Measurements from ENCODE around the gene SLC4A4.

SLC4A4 gene

GRCh38 chr4:71487344-71487920 lies 148.6 kb downstream of the SLC4A4 start:
- Histone ChIP-seq H3K9me2 (replicated peaks; ENCODE audit: control insufficient read depth, low read length) (no peaks in the 10 kb centered on the region), H4K20me1 (ENCODE audit: control insufficient read depth, insufficient read depth, low read depth, low read length) (no peaks in the 10 kb centered on the region), H3K36me3 (ENCODE audit: control insufficient read depth, low read length) (no peaks in the 10 kb centered on the region), H3K79me2 (ENCODE audit: control insufficient read depth, low read length) (no peaks in the 10 kb centered on the region), H3K27me3 (ENCODE audit: control insufficient read depth, low read length) (no peaks in the 10 kb centered on the region), H3K9me3 (ENCODE audit: control insufficient read depth, insufficient read depth, low read length) (no peaks in the 10 kb centered on the region), H3F3A (ENCODE audit: control insufficient read depth, insufficient read depth) (no peaks in the 10 kb centered on the region), H3K27ac (ENCODE audit: low read depth, low read length) (no peak overlapping the region), H3K4me2 (ENCODE audit: low read length) (no peak overlapping the region), H3K4me1 (ENCODE audit: control insufficient read depth, low read length) (no peaks in the 10 kb centered on the region), H3K4me3 (ENCODE audit: low read length) (no peak overlapping the region)
- TF ChIP-seq EZH2phosphoT487 (IDR thresholded peaks at IDR 0.05; ENCODE audit: borderline replicate concordance, low read length) (no peak), CTCF (IDR thresholded peaks at IDR 0.05; ENCODE audit: low read depth, low read length, poor library complexity, severe bottlenecking) (no peak)

GRCh38 chr4:71494539-71494938 lies 155.7 kb downstream of the SLC4A4 start:
- Histone ChIP-seq H4K20me1 (ENCODE audit: control insufficient read depth, insufficient read depth, low read depth, low read length) (no peaks in the 10 kb centered on the region), H3F3A (ENCODE audit: control insufficient read depth, insufficient read depth) (no peaks in the 10 kb centered on the region), H3K27me3 (ENCODE audit: control insufficient read depth, low read length) (no peaks in the 10 kb centered on the region), H3K79me2 (ENCODE audit: control insufficient read depth, low read length) (no peaks in the 10 kb centered on the region), H3K36me3 (ENCODE audit: control insufficient read depth, low read length) (no peaks in the 10 kb centered on the region), H3K9me2 (replicated peaks; ENCODE audit: control insufficient read depth, low read length) (no peaks in the 10 kb centered on the region), H3K4me1 (ENCODE audit: control insufficient read depth, low read length) (no peaks in the 10 kb centered on the region), H3K27ac (ENCODE audit: low read depth, low read length) (no peak overlapping the region), H3K4me2 (ENCODE audit: low read length) (no peak overlapping the region), H3K9me3 (ENCODE audit: control insufficient read depth, insufficient read depth, low read length) (no peaks in the 10 kb centered on the region), H3K4me3 (ENCODE audit: low read length) (no peak overlapping the region)
- TF ChIP-seq CTCF (IDR thresholded peaks at IDR 0.05; ENCODE audit: low read depth, low read length, poor library complexity, severe bottlenecking) (no peak), EZH2phosphoT487 (IDR thresholded peaks at IDR 0.05; ENCODE audit: borderline replicate concordance, low read length) (no peak)

GRCh38 chr4:71495454-71495853 lies 156.6 kb downstream of the SLC4A4 start:
- no peak overlapping the region for H3K4me3 ChIP-seq (ENCODE audit: low read length)
- H3K4me1 ChIP-seq (ENCODE audit: control insufficient read depth, low read length), result no peaks in the 10 kb centered on the region
- no peaks in the 10 kb centered on the region for H3K9me2 ChIP-seq (replicated peaks; ENCODE audit: control insufficient read depth, low read length)
- no peaks in the 10 kb centered on the region for H3K27me3 ChIP-seq (ENCODE audit: control insufficient read depth, low read length)
- H3K36me3 ChIP-seq (ENCODE audit: control insufficient read depth, low read length), result no peaks in the 10 kb centered on the region
- no peaks in the 10 kb centered on the region for H3K79me2 ChIP-seq (ENCODE audit: control insufficient read depth, low read length)
- no peaks in the 10 kb centered on the region for H4K20me1 ChIP-seq (ENCODE audit: control insufficient read depth, insufficient read depth, low read depth, low read length)
- H3F3A ChIP-seq (ENCODE audit: control insufficient read depth, insufficient read depth), result no peaks in the 10 kb centered on the region
- no peak for TF ChIP-seq EZH2phosphoT487 (IDR thresholded peaks at IDR 0.05; ENCODE audit: borderline replicate concordance, low read length)
- no peak for TF ChIP-seq CTCF (IDR thresholded peaks at IDR 0.05; ENCODE audit: low read depth, low read length, poor library complexity, severe bottlenecking)
- H3K4me2 ChIP-seq (ENCODE audit: low read length), result no peak overlapping the region
- H3K27ac ChIP-seq (ENCODE audit: low read depth, low read length), result no peak overlapping the region
- no peaks in the 10 kb centered on the region for H3K9me3 ChIP-seq (ENCODE audit: control insufficient read depth, insufficient read depth, low read length)
